Measurements from ENCODE around the gene ABLIM3.

DNA sequence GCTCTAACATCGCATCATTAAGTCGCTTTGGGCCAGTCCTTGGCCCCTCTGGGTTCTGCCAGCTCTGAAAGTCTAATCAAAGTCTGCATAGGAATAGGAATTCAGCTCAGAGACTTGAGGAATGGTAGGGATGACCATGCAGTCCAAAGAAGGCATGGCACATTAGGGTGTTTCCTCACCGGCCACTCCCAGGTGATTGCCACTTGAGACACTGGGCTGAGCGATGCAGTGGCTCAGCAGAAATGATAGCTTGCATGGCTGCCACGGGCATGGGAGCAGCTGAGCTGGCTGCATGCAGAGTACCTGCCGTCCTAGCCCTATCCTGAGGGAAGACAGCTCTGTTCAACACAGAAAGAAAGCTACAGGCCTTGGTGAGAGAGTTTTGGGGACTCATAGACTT lies 159.1 kb downstream of the ABLIM3 start:
- TF ChIP-seq POLR2AphosphoS5 (IDR thresholded peaks at IDR 0.05; ENCODE audit: low read length) (no peak), RFX5 (IDR thresholded peaks at IDR 0.05; ENCODE audit: low read depth, low read length) (no peak), POLR2AphosphoS2 (IDR thresholded peaks at IDR 0.05; ENCODE audit: low read depth, low read length) (no peak), BRCA1 (IDR thresholded peaks at IDR 0.05; ENCODE audit: low read depth, low read length) (no peak), NBN (IDR thresholded peaks at IDR 0.05) (no peak), MXI1 (IDR thresholded peaks at IDR 0.05; ENCODE audit: low read depth, low read length) (no peak), POLR2A (IDR thresholded peaks at IDR 0.05; ENCODE audit: low read depth, low read length) (no peak), MTA3 (IDR thresholded peaks at IDR 0.05; ENCODE audit: borderline replicate concordance, low read length) (no peak), TBL1XR1 (IDR thresholded peaks at IDR 0.05; ENCODE audit: low read depth, low read length) (no peak), SREBF2 (IDR thresholded peaks at IDR 0.05; ENCODE audit: low read length) (no peak)
- TF ChIP-seq, protein P1, sequence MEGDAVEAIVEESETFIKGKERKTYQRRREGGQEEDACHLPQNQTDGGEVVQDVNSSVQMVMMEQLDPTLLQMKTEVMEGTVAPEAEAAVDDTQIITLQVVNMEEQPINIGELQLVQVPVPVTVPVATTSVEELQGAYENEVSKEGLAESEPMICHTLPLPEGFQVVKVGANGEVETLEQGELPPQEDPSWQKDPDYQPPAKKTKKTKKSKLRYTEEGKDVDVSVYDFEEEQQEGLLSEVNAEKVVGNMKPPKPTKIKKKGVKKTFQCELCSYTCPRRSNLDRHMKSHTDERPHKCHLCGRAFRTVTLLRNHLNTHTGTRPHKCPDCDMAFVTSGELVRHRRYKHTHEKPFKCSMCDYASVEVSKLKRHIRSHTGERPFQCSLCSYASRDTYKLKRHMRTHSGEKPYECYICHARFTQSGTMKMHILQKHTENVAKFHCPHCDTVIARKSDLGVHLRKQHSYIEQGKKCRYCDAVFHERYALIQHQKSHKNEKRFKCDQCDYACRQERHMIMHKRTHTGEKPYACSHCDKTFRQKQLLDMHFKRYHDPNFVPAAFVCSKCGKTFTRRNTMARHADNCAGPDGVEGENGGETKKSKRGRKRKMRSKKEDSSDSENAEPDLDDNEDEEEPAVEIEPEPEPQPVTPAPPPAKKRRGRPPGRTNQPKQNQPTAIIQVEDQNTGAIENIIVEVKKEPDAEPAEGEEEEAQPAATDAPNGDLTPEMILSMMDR (IDR thresholded peaks at IDR 0.05 in 2 of 3, conservative IDR thresholded peaks at IDR 0.05 in 1 of 3; ENCODE audit: control insufficient read depth in 2 of 3, extremely low read depth in 1 of 3, insufficient read depth in 1 of 3, low read depth in 3 of 3, low read length in 3 of 3) = no peak
- TF ChIP-seq, protein P2, sequence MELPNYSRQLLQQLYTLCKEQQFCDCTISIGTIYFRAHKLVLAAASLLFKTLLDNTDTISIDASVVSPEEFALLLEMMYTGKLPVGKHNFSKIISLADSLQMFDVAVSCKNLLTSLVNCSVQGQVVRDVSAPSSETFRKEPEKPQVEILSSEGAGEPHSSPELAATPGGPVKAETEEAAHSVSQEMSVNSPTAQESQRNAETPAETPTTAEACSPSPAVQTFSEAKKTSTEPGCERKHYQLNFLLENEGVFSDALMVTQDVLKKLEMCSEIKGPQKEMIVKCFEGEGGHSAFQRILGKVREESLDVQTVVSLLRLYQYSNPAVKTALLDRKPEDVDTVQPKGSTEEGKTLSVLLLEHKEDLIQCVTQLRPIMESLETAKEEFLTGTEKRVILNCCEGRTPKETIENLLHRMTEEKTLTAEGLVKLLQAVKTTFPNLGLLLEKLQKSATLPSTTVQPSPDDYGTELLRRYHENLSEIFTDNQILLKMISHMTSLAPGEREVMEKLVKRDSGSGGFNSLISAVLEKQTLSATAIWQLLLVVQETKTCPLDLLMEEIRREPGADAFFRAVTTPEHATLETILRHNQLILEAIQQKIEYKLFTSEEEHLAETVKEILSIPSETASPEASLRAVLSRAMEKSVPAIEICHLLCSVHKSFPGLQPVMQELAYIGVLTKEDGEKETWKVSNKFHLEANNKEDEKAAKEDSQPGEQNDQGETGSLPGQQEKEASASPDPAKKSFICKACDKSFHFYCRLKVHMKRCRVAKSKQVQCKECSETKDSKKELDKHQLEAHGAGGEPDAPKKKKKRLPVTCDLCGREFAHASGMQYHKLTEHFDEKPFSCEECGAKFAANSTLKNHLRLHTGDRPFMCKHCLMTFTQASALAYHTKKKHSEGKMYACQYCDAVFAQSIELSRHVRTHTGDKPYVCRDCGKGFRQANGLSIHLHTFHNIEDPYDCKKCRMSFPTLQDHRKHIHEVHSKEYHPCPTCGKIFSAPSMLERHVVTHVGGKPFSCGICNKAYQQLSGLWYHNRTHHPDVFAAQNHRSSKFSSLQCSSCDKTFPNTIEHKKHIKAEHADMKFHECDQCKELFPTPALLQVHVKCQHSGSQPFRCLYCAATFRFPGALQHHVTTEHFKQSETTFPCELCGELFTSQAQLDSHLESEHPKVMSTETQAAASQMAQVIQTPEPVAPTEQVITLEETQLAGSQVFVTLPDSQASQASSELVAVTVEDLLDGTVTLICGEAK (IDR thresholded peaks at IDR 0.05; ENCODE audit: borderline replicate concordance) = no peak
- TF ChIP-seq, protein P3, sequence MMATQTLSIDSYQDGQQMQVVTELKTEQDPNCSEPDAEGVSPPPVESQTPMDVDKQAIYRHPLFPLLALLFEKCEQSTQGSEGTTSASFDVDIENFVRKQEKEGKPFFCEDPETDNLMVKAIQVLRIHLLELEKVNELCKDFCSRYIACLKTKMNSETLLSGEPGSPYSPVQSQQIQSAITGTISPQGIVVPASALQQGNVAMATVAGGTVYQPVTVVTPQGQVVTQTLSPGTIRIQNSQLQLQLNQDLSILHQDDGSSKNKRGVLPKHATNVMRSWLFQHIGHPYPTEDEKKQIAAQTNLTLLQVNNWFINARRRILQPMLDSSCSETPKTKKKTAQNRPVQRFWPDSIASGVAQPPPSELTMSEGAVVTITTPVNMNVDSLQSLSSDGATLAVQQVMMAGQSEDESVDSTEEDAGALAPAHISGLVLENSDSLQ (IDR thresholded peaks at IDR 0.05) = no peak
